GM19455 (cell line): ENCODE results near the gene GRAMD1B.

Experiments
- ATAC-seq: cut with Tn5 transposase; IDR thresholded peaks from one replicate; pipeline ENCODE4 v1.9.1; 2021; ENCODE audit not compliant: unreplicated experiment

The GRAMD1B gene

GRCh38 chr11:123473941-123474677, 44.0 kb downstream of the GRAMD1B start:
- no peak for ATAC-seq

DNA sequence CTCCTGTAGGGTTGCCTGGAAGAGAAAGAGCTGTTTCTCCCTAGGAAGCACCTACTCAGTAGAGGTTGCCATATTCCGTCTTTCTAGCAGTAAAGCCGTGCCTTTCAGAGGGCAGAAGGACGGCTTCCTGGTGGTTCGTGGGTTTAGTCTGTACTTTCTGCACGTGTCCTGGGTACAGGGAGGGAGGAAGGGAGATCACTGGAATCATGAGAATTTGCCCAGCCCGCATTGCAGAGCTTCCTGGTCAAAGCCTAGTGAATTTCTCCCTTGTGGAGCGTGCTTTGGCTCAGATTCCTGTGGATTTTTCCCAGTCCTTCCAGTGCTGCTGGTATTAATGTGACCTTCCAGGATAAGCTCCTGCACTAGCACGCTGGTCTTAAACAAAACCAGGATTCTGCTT, 44.9 kb downstream of the GRAMD1B start:
- ATAC-seq = no peak

DNA sequence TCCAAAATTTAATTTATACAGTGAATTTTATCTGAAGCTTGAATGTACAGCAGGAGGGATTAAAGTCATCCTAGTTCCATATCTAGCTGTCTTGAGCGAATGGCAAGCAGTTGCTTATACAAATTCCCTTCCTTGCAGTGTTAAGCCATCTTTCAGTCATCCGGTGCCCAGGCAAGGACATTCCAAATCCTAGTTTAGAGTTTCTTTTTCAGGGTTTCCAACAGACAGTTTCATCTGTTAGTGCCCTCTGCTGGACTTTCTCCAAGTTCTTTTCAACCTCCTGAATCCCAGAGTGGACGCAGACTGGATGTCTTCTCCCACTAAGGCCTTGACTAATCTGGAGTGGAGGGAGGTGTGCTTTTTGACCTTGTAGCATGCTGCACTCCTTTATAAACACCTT, 45.4 kb downstream of the GRAMD1B start:
- ATAC-seq = no peak

GRCh38 chr11:123477205-123477907, 47.3 kb downstream of the GRAMD1B start:
- no peak for ATAC-seq

DNA sequence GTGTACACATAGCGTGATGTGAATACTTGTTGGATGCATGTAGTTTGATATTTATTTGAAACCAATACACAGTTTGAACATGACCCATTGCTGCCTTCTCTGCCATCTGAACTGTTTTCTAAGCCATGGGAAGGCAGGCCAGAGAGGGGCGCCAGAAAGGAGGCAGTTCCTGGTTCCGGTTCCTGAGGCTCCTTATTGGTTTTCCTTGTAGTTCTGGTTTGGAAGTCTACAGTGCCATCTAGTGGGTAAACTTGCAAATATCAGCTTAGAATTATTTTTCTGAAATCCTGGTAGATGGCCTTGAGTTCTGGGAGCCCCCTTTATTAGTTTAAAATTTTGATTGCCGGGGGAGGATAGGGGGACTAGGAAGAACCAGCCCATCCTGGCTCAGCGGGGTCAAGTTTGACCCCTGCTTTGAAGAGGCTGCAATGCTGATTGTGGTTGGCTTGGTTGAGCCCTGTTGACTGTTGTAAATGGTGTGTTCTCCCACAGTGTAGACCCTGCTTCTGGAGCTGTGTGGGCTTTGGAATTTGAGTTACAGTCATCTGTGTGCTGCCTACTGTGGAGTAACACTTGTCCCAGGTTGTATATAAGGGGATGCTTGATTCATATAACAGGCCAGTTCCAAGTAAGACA, 48.4 kb downstream of the GRAMD1B start:
- ATAC-seq = no peak

GRCh38 chr11:123479048-123479837, 49.2 kb downstream of the GRAMD1B start:
- peak; percentile 57 for ATAC-seq

GRCh38 chr11:123480290-123480815, 50.3 kb downstream of the GRAMD1B start:
- ATAC-seq = no peak

DNA sequence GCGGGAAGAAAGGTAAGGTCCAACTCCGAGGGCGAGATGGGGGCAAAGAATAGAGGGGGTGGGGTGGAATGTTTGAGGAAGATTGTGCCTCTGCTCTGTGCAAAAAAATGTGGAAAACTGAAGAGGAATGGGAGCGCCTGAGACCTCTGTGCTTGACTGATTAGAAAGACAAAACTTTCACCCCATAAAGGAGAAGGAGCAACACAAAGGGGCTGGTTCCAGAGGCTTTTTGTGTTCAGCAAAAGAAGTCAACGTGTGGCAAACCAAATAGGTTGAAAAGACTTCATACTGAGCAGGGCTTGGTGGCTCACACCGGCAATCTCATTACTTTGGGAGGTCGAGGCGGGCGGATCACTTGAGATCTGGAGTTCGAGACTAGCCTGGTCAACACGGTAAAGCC, 50.8 kb downstream of the GRAMD1B start:
- ATAC-seq = no peak

DNA sequence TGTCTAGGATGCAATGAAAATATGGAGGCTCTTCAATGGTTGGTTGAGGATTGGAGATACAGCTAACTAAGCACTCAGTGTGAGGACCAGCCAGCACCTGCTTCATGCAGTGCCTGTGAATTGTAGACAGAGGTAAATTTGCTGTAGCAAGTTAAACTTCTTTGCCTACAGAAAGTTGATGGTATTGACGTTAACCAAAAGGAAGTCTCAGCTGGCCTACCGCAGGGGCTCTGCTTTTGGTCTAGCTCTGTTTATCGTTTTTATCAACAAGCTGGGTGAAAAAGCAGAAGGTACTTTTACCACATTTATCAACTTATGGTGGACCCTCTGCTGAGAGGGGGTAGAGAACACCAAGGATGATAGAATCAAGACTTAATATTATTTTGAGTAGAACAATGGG, 51.6 kb downstream of the GRAMD1B start:
- ATAC-seq = no peak

GRCh38 chr11:123482218-123482617, 52.1 kb downstream of the GRAMD1B start:
- ATAC-seq = no peak

DNA sequence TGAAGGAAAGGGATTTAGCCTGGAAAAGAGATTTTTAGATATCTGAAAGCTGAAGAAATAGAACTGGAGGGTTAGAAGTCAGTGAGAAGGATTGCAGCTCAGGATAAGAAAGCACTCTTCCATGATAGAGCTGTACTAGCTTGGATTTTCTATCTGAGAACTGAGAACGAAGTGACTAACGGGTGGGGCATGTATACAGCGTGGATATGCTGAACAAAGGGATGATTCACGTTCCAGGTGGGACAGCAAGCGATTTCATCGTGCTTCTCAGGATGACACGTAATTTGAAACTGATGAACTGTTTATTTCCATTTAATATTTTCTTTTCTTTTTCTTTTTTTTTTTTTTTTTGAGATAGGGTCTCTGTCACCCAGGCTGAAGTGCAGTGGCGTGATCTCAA, 53.0 kb downstream of the GRAMD1B start:
- no peak for ATAC-seq

GRCh38 chr11:123483466-123483865, 53.4 kb downstream of the GRAMD1B start:
- no peak for ATAC-seq

DNA sequence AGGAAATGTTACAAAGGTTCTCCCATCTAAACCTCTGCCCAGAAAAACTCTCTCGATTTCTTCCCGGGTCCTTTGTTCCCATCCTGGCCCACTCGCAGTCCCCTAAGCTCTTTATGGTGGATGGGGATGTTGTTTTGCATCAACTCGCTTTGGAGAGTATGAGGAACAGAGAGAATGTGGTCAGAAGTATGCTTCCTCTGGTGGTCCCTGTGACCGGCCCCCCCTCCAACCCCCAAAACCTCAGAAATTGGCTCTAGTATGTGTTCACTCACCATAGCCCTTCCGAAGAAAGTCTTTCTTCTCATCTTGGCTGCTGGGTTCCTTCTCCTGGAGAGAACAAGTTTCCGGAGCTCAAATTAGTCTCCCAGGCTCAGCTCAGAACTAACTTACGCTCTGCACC, 54.4 kb downstream of the GRAMD1B start:
- no peak for ATAC-seq

- ATAC-seq = no peak
Measured at GRCh38 chr11:123487157-123487744, 57.2 kb downstream of the GRAMD1B start.

DNA sequence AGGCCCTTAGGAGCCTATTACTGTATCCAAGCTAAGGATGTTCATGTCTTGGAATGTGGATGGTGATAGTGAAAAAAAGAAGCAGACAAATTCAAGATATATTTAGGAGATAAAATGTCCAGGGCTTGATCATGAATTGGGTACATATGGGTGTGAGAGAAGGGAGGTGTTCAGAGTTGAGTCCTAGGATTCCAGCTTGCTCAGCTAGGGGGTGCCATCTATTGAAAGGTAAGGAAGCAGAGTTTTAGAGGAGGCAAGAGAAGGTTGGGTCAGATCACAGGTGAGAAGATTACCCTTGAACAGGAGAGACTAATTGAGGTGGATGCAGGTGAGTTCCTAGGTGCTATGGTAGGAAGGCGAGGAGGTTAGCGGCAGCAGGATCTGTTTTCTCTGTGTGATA, 60.5 kb downstream of the GRAMD1B start:
- no peak for ATAC-seq

- no peak for ATAC-seq
Measured at GRCh38 chr11:123491241-123491640, 61.2 kb downstream of the GRAMD1B start.

GRCh38 chr11:123493349-123494063, 63.4 kb downstream of the GRAMD1B start:
- no peak for ATAC-seq

- ATAC-seq = no peak
Measured at GRCh38 chr11:123494195-123495050, 64.4 kb downstream of the GRAMD1B start.

- ATAC-seq = no peak
Measured at GRCh38 chr11:123504401-123504800, 74.3 kb downstream of the GRAMD1B start.
